VCaP (cell line): Measurements from ENCODE around the gene LENG1.

Experiments used
- H3K27ac ChIP-seq: fragments of 450-650 bp; 2 replicates; pipeline ENCODE4 v1.5.1; 2017
- TF ChIP-seq, protein P1 (sequence below): fragments of 450-650 bp; conservative IDR thresholded peaks from 2 replicates; pipeline ENCODE4 v1.5.1; 2017; ENCODE audit warnings: mild to moderate bottlenecking, moderate library complexity

Gene LENG1

GRCh38 chr19:54133312-54133956 is 26.1 kb downstream of the LENG1 start:
- TF ChIP-seq, protein P1, sequence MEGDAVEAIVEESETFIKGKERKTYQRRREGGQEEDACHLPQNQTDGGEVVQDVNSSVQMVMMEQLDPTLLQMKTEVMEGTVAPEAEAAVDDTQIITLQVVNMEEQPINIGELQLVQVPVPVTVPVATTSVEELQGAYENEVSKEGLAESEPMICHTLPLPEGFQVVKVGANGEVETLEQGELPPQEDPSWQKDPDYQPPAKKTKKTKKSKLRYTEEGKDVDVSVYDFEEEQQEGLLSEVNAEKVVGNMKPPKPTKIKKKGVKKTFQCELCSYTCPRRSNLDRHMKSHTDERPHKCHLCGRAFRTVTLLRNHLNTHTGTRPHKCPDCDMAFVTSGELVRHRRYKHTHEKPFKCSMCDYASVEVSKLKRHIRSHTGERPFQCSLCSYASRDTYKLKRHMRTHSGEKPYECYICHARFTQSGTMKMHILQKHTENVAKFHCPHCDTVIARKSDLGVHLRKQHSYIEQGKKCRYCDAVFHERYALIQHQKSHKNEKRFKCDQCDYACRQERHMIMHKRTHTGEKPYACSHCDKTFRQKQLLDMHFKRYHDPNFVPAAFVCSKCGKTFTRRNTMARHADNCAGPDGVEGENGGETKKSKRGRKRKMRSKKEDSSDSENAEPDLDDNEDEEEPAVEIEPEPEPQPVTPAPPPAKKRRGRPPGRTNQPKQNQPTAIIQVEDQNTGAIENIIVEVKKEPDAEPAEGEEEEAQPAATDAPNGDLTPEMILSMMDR = no peak
- 0 out of 2 replicates have a peak overlapping the region, but pooled peaks have one; percentile 28 for H3K27ac ChIP-seq

- TF ChIP-seq, protein P1 = no peak
- H3K27ac ChIP-seq = no peak overlapping the region
These were observed 29.9 kb downstream of the LENG1 start for GRCh38 chr19:54129617-54129996.

DNA sequence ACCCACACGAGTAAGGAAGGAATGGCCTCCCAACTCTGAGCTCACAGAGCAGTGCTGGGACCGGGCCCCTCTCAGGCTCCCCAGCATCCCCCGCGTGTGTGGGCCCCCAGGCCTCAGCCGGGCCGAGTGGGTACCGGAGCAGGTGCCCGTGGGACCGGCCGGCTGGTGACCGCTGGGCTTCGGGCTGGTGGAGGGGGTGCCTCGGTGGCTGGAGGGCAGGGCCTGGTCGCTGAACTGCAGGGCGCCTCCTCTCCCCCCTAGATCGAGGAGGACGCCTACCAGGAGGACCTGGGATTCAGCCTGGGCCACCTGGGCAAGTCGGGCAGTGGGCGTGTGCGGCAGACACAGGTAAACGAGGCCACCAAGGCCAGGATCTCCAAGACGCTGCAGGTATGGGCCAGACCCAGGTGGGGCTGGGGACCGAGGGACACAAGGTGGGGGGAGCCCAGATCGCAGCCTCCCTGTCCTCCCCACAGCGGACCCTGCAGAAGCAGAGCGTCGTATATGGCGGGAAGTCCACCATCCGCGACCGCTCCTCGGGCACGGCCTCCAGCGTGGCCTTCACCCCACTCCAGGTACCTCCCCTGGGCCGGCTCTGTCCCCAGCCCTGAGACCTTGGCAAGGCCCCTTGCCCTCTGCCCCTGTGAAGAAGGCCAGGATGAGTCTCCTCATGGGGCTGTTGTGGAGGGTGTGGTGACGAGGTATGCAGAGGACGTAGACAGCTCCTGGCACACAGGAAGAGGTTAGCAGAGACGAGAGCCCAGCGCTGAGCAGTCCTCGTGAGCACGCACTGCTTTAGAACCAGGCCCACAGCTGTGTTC is 30.5 kb downstream of the LENG1 start:
- no peak overlapping the region for H3K27ac ChIP-seq

GRCh38 chr19:54128441-54128725 is 31.1 kb downstream of the LENG1 start:
- no peak overlapping the region for H3K27ac ChIP-seq
- TF ChIP-seq, protein P1 = no peak

More for the DNA sequence above, 30.5 kb downstream of the LENG1 start:
- TF ChIP-seq, protein P1 = no peak

GRCh38 chr19:54127688-54128440 is 31.7 kb downstream of the LENG1 start:
- H3K27ac ChIP-seq = no peak overlapping the region
- TF ChIP-seq, protein P1 = no peak

GRCh38 chr19:54125713-54126112 is 33.8 kb downstream of the LENG1 start:
- no peak overlapping the region for H3K27ac ChIP-seq

More at GRCh38 chr19:54125713-54126112, 33.8 kb downstream of the LENG1 start:
- TF ChIP-seq, protein P1 = no peak
